Duodenal mucosa (tissue), 2 donors: Measurements from ENCODE around the gene ESRRB.

Source experiments
- H3K27ac ChIP-seq: one replicate; pipeline ENCODE4 v1.7.0; 2013; ENCODE audit warnings: low read depth, low read length
- H3K27me3 ChIP-seq, 2 donors: one replicate each; pipeline ENCODE4 v1.7.0; 2013; ENCODE audit warnings: low read length in 2 of 2, control low read depth in 1 of 2; ENCODE audit not compliant: insufficient read depth in 2 of 2, control insufficient read depth in 1 of 2
- H3K36me3 ChIP-seq, 2 donors: one replicate each; pipeline ENCODE4 v1.7.0; 2013; ENCODE audit warnings: low read length in 2 of 2, control low read depth in 1 of 2; ENCODE audit not compliant: insufficient read depth in 2 of 2, control insufficient read depth in 1 of 2
- H3K4me1 ChIP-seq, 2 donors: one replicate each; pipeline ENCODE4 v1.7.0; 2013; ENCODE audit warnings: low read length in 2 of 2, control low read depth in 1 of 2; ENCODE audit not compliant: insufficient read depth in 2 of 2, control insufficient read depth in 1 of 2
- H3K4me3 ChIP-seq, 2 donors: one replicate each; pipeline ENCODE4 v1.7.0; 2013; ENCODE audit warnings: low read length in 2 of 2, low read depth in 1 of 2
- H3K9ac ChIP-seq, 2 donors: one replicate each; pipeline ENCODE4 v1.7.0; 2013; ENCODE audit warnings: low read length in 2 of 2, low read depth in 1 of 2
- H3K9me3 ChIP-seq, 2 donors: one replicate each; pipeline ENCODE4 v1.7.0; 2013; ENCODE audit warnings: low read length in 2 of 2, control low read depth in 1 of 2; ENCODE audit not compliant: control insufficient read depth in 1 of 2

Gene ESRRB

DNA sequence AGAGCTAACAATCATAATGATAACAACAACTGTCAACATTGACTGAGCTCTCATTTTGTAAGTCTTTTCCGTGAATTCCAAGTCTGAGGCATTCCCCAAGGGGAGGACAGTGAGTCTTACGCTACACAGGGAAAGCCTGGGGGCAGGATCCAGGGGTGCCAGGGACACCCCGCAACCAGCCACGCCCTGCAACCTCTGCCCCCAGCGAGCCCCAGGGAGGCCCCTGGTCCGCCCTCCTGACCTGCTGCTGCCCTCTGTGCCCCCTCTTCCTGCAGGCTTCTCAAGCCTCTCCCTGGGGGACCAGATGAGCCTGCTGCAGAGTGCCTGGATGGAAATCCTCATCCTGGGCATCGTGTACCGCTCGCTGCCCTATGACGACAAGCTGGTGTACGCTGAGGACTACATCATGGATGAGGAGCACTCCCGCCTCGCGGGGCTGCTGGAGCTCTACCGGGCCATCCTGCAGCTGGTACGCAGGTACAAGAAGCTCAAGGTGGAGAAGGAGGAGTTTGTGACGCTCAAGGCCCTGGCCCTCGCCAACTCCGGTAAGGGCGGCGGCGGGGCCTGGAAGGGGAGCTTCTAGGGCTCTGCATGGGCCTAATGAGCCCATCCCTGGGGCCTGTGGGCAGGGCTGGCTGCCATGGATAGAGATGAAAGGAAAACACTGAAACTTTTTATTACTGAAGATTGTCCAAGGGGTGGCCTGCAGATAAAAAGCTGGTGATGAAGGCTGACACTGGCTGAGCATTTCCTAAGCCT lies 115.4 kb downstream of the ESRRB start:
- no peaks in the 10 kb centered on the region for H3K4me1 ChIP-seq
- H3K4me3 ChIP-seq = no peak overlapping the region
- no peaks in the 10 kb centered on the region for H3K36me3 ChIP-seq
- H3K9ac ChIP-seq = no peak overlapping the region
- no peaks in the 10 kb centered on the region for H3K9me3 ChIP-seq
- no peaks in the 10 kb centered on the region for H3K27me3 ChIP-seq
- H3K27ac ChIP-seq = no peak overlapping the region

- H3K27ac ChIP-seq = no peak overlapping the region
- H3K4me1 ChIP-seq = no peaks in the 10 kb centered on the region
- H3K9me3 ChIP-seq = no peaks in the 10 kb centered on the region
- no peaks in the 10 kb centered on the region for H3K27me3 ChIP-seq
- H3K9ac ChIP-seq = no peak overlapping the region
- no peak overlapping the region for H3K4me3 ChIP-seq
- no peaks in the 10 kb centered on the region for H3K36me3 ChIP-seq
Measured at GRCh38 chr14:76495983-76496382, 120.0 kb downstream of the ESRRB start.

- no peaks in the 10 kb centered on the region for H3K27me3 ChIP-seq
- H3K27ac ChIP-seq = no peak overlapping the region
- no peak overlapping the region for H3K9ac ChIP-seq
- H3K9me3 ChIP-seq = no peaks in the 10 kb centered on the region
- no peak overlapping the region for H3K4me3 ChIP-seq
- H3K4me1 ChIP-seq = no peaks in the 10 kb centered on the region
- no peaks in the 10 kb centered on the region for H3K36me3 ChIP-seq
Measured at GRCh38 chr14:76496595-76496994, 120.7 kb downstream of the ESRRB start.

- Histone ChIP-seq H3K9ac (no peak overlapping the region), H3K4me3 (no peak overlapping the region), H3K27me3 (no peaks in the 10 kb centered on the region), H3K9me3 (no peaks in the 10 kb centered on the region), H3K27ac (no peak overlapping the region), H3K36me3 (no peaks in the 10 kb centered on the region), H3K4me1 (no peaks in the 10 kb centered on the region)
Measured at GRCh38 chr14:76497550-76498462, 121.9 kb downstream of the ESRRB start.

DNA sequence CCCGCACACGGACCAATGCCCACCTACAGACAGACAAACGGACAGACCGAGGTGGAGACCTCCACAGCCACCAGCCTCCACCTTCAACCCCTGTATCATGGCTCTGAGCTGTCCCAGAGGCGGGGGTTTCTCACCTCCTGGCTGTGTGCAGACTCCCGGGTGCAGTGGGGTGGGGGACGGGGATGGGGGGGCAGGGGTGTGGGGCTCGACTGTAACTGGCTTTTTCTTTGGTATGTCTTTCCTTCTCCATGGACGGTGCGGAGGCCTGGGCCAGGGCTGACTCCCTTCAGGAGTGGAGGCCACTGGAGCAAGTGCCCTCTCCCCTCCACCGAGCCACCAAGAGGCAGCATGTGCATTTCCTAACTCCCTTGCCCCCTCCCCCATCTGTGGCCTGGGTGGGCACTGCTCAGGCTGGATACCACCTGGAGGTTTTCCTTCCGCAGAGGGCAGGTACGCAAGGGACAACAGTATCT lies 122.6 kb downstream of the ESRRB start:
- no peaks in the 10 kb centered on the region for H3K9me3 ChIP-seq
- no peak overlapping the region for H3K4me3 ChIP-seq
- no peaks in the 10 kb centered on the region for H3K4me1 ChIP-seq
- H3K27ac ChIP-seq = no peak overlapping the region
- H3K27me3 ChIP-seq = no peaks in the 10 kb centered on the region
- no peak overlapping the region for H3K9ac ChIP-seq
- no peaks in the 10 kb centered on the region for H3K36me3 ChIP-seq

DNA sequence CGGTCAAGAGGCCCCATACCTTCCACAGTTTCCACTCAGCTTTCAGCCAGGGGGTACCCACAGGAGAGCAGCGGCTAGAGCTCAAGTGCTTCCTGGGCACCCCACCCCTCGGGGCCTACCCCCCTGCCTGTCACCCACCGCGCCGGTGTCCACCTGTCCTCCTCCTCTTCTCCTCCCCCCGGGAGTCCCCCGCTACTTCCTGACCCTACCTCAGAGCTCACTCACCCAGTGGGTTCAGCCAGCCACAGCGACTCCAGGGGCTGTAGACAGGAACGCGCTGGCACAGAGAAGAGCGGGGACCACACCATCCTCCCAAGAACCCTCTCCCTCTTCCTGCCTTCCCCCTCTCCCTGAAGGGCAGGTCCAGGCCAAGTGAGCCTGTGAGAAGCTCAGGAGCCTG lies 123.0 kb downstream of the ESRRB start:
- Histone ChIP-seq H3K9me3 (no peaks in the 10 kb centered on the region), H3K9ac (no peak overlapping the region), H3K27ac (no peak overlapping the region), H3K36me3 (no peaks in the 10 kb centered on the region), H3K4me3 (no peak overlapping the region), H3K4me1 (no peaks in the 10 kb centered on the region), H3K27me3 (no peaks in the 10 kb centered on the region)

- H3K9me3 ChIP-seq = no peaks in the 10 kb centered on the region
- H3K9ac ChIP-seq = no peak overlapping the region
- no peak overlapping the region for H3K27ac ChIP-seq
- H3K36me3 ChIP-seq = no peaks in the 10 kb centered on the region
- no peak overlapping the region for H3K4me3 ChIP-seq
- H3K4me1 ChIP-seq = no peaks in the 10 kb centered on the region
- no peaks in the 10 kb centered on the region for H3K27me3 ChIP-seq
Measured at GRCh38 chr14:76499399-76499798, 123.5 kb downstream of the ESRRB start.

GRCh38 chr14:76500011-76500410 lies 124.1 kb downstream of the ESRRB start:
- H3K9me3 ChIP-seq = no peaks in the 10 kb centered on the region
- no peak overlapping the region for H3K27ac ChIP-seq
- H3K4me3 ChIP-seq = no peak overlapping the region
- no peaks in the 10 kb centered on the region for H3K4me1 ChIP-seq
- no peaks in the 10 kb centered on the region for H3K36me3 ChIP-seq
- no peaks in the 10 kb centered on the region for H3K27me3 ChIP-seq
- H3K9ac ChIP-seq = no peak overlapping the region

- Histone ChIP-seq H3K9me3 (no peaks in the 10 kb centered on the region), H3K9ac (no peak overlapping the region), H3K4me3 (no peak overlapping the region), H3K36me3 (no peaks in the 10 kb centered on the region), H3K4me1 (no peaks in the 10 kb centered on the region), H3K27ac (no peak overlapping the region), H3K27me3 (no peaks in the 10 kb centered on the region)
Measured at GRCh38 chr14:76500480-76500879, 124.5 kb downstream of the ESRRB start.

GRCh38 chr14:76501156-76501720 lies 125.3 kb downstream of the ESRRB start:
- Histone ChIP-seq H3K36me3 (no peaks in the 10 kb centered on the region), H3K9ac (no peak overlapping the region), H3K27ac (no peak overlapping the region), H3K9me3 (no peaks in the 10 kb centered on the region), H3K4me1 (no peaks in the 10 kb centered on the region), H3K27me3 (no peaks in the 10 kb centered on the region), H3K4me3 (no peak overlapping the region)
